ENCODE results near the gene CELSR2.

DNA sequence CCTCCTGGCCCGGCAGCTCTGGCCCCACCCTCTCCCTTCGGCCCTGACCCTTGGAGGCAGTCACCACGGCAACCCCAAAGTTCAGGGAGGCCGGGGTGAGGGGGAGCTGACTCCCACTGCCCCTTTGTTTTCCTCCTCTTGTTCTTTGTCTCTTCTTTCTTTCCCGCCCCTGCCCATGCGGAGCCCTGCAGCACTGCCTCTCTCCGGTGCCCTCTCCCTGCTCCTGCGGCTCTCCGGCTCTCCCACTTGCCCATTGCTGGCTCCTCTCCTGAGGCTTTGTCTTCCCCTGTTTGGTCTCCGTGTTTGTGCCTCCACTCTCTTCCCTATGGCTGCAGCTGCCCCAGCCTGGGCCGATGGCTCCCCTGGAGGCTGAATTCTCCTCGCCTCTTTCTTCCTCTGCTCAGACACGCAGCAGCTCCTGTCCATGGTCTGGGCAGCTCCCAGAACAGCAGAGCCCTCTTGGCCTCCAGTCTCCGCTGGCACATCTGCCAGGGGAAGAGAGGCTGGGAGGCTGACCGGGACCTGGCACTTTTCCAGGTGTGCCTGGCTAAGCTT lies 5.8 kb downstream of the CELSR2 start:
- TF ChIP-seq, protein P1, sequence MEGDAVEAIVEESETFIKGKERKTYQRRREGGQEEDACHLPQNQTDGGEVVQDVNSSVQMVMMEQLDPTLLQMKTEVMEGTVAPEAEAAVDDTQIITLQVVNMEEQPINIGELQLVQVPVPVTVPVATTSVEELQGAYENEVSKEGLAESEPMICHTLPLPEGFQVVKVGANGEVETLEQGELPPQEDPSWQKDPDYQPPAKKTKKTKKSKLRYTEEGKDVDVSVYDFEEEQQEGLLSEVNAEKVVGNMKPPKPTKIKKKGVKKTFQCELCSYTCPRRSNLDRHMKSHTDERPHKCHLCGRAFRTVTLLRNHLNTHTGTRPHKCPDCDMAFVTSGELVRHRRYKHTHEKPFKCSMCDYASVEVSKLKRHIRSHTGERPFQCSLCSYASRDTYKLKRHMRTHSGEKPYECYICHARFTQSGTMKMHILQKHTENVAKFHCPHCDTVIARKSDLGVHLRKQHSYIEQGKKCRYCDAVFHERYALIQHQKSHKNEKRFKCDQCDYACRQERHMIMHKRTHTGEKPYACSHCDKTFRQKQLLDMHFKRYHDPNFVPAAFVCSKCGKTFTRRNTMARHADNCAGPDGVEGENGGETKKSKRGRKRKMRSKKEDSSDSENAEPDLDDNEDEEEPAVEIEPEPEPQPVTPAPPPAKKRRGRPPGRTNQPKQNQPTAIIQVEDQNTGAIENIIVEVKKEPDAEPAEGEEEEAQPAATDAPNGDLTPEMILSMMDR (IDR thresholded peaks at IDR 0.05) = peak in 1 of 3 experiments; percentile 26
- TF ChIP-seq POLR2A (IDR thresholded peaks at IDR 0.05; ENCODE audit: low read depth) (no peak), EP300 (IDR thresholded peaks at IDR 0.05) (no peak)

Data from esophagus muscularis mucosa (tissue), 4 donors.